Erythroblast (primary cell): ENCODE measurements around the gene NCOA7.

Experiments used
- GATA1 ChIP-seq: IDR thresholded peaks from 2 replicates; pipeline ENCODE4 v1.6.1; 2011; ENCODE audit warnings: low read depth, mild to moderate bottlenecking, control low read depth, low read length, moderate library complexity
- POLR2A ChIP-seq: IDR thresholded peaks from 2 replicates; pipeline ENCODE4 v1.6.1; 2011; ENCODE audit warnings: mild to moderate bottlenecking, low read length

DNA sequence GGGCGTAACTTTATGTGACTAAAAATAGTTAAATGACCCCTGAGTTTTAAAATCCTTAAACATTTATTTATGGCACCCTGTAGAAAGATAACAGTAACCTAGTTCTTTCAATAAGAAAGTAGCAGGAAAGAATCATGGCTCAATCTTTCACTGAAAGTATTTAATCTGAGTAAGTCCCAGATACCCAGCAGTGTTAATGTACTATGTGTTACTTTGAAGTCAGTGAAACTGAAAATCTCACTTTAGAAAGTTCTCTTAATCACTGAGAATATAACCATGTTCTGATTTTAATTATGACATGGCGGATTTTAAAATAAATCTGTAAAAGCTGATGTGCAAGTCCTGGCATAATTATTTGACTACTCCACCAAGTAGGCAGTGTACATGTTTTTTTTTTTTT, 49.4 kb upstream of the NCOA7 start:
- TF ChIP-seq POLR2A (no peak), GATA1 (no peak)
